COLO668 (cell line): ENCODE measurements around the gene ZC3H4.

ENCODE experiments used
- DNase-seq: peaks from one replicate; lab custom pipeline; 2025; ENCODE audit not compliant: unreplicated experiment; lab: John Stamatoyannopoulos, UW

The ZC3H4 gene

GRCh38 chr19:47022541-47023447, 90.8 kb downstream of the ZC3H4 start:
- no peak for DNase-seq

- DNase-seq: no peak
These were observed 91.4 kb downstream of the ZC3H4 start for GRCh38 chr19:47022140-47022536.

- no peak for DNase-seq
These were observed 91.9 kb downstream of the ZC3H4 start for GRCh38 chr19:47021536-47022139.

- DNase-seq: no peak
These were observed 92.5 kb downstream of the ZC3H4 start for GRCh38 chr19:47020992-47021496.

GRCh38 chr19:47020132-47020805, 93.3 kb downstream of the ZC3H4 start:
- DNase-seq: no peak

GRCh38 chr19:47019431-47020041, 94.0 kb downstream of the ZC3H4 start, which contains the start of gene NPAS1:
Gene NPAS1 (plus strand): TSS chr19:47019837. CDS start chr19:47021048, 1,211 bp downstream.
- no peak for DNase-seq

- DNase-seq: no peak
These were observed 94.7 kb downstream of the ZC3H4 start for GRCh38 chr19:47018923-47019322.
